CD1c-positive myeloid dendritic cell (primary cell): ENCODE measurements around the gene APBA2.
"Not testable (repeated sequence)": the region's sequence is repeated elsewhere in the genome, so short reads cannot be mapped to it uniquely, and the experiment has no call there.

Experiments
- DNase-seq: peaks from one replicate; pipeline ENCODE4 v3.0.0-alpha.2; 2016; ENCODE audit errors: extremely low spot score

APBA2 gene

DNA sequence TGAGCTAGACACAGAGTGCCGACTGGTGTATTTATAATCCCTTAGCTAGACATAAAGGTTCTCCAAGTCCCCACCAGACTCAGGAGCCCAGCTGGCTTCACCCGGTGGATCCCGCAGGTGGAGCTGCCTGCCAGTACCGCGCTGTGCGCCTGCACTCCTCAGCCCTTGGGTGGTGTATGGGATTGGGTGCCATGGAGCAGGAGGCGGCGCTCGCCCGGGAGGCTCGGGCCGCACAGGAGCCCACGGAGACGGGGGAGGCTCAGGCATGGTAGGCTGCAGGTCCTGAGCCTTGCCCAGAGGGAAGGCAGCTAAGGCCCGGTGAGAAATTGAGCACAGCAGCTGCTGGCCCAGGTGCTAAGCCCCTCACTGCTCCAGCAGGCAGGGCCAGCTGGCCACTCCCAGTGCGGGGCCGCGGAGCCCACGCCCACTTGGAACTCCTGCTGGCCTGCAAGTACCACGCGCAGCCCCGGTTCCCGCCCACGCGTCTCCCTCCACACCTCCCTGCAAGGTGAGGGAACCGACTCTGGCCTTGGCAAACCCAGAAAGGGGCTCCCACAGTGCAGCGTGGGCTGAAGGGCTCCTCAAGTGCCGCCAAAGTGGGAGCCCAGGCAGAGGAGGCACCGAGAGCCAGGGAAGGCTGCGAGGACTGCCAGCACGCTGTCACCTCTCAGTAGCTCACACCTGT, 274.1 kb downstream of the APBA2 start:
- DNase-seq = no peak

- DNase-seq = no peak
Measured at GRCh38 chr15:29162411-29162810, 276.6 kb downstream of the APBA2 start.

DNA sequence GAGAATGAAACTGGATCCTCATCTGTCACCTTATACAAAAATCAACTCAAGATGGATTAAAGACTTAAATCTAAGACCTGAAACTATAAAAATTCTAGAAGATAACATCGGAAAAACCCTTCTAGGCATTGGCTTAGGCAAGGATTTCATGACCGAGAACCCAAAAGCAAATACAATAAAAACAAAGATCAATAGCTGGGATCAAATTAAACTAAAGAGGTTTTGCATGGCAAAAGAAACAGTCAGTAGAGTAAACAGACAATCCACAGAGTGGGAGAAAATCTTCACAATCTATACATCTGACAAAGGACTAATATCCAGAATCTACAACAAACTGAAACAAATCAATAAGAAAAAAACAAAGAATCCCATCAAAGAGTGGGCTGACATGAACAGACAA, 281.3 kb downstream of the APBA2 start:
- not testable (repeated sequence) for DNase-seq
